ENCODE measurements around the gene OPN1MW3.

The OPN1MW3 gene

DNA sequence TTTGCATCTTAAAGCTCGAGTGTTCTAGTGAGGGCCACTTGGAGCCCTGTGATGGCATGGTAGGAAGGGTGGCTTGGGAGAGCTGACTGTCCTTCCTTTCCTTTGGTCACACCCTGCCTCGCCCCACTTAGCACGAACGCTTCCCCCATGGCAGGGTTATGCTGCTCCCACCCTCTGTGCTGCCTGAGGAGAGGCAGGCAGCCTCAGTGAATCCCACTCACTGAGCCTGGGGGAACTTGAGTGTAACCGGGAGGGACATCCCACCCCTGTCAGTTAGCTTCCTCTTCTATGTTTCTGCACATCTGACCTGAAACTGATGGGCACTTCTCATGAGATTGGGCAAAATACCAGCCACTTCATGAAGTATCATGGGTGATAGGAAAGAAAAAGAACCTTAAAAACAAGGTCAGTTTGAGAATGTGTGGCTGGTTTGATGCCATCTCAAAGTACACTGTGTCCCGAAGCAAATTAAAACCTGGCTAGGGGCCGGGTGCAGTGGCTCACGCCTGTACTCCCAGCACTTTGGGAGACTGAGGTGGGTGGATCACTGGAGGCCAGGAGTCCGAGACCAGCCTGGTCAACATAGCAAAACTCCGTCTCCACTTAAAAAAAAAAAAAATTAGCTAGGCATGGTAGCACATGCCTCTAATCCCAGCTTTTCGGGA is 48.3 kb downstream of the OPN1MW3 start:
- H3K27ac ChIP-seq, result no peak overlapping the region
- TF ChIP-seq, protein P1, sequence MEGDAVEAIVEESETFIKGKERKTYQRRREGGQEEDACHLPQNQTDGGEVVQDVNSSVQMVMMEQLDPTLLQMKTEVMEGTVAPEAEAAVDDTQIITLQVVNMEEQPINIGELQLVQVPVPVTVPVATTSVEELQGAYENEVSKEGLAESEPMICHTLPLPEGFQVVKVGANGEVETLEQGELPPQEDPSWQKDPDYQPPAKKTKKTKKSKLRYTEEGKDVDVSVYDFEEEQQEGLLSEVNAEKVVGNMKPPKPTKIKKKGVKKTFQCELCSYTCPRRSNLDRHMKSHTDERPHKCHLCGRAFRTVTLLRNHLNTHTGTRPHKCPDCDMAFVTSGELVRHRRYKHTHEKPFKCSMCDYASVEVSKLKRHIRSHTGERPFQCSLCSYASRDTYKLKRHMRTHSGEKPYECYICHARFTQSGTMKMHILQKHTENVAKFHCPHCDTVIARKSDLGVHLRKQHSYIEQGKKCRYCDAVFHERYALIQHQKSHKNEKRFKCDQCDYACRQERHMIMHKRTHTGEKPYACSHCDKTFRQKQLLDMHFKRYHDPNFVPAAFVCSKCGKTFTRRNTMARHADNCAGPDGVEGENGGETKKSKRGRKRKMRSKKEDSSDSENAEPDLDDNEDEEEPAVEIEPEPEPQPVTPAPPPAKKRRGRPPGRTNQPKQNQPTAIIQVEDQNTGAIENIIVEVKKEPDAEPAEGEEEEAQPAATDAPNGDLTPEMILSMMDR (conservative IDR thresholded peaks at IDR 0.05), result no peak

DNA sequence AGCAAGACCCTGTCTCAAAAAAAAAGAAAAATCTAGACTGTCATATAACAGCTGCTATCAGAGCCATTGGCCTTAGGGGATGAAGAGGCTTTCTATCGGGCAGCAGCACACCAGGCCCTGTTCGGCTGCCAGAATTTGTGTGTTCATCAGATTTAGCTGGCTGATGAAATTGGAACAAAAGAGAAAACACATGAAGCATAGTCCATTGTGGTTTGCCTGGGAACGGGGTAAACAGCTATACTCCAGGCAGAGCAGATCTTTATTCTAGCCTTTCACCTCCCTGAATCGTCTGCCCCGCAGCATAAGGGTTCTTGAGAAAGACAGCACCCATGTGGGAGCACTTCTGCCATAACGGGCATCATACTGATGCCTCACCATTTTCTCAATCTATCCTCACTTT is 49.8 kb downstream of the OPN1MW3 start:
- H3K27ac ChIP-seq, result no peak overlapping the region
- TF ChIP-seq, protein P1 (conservative IDR thresholded peaks at IDR 0.05), result no peak

DNA sequence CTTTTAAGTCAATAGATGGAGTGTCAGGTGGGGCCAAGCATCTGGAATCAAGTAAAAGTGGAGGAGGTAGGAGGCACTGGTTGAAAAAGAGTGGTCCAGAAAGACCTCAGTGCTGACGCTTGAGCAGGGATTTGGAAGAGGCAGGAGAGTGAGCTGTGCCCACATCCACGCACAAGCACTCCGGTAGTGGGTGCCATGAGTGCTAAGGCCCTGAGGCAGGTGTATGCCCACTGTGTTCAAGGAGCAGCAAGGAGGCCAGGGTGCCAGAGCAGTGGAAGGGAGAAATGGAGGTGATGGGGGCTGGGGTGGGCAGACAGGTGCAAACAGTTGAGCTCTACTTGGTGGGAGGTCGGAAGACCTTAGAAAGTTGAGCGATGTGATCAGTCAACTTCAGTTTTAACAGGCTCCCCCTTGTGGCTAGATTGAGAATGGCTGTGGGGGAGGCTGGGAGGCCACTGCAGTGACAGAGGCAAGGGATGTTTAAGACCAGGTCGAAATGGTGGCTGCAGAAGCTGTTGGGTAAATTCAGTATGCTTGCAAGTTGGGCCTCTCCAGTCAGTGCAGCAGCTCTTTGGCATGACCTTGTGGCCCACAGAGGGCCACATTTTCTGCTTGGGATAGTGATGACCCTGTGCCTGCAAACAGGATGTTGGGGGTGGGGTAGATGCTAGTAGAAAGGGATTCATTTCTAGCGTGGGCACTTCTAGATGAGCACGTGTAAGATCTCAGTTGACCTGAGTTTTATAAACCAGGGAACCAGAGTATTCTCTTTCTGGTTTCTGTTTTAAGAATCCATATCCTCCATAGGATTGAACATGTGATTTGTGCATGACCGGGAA is 50.9 kb downstream of the OPN1MW3 start:
- TF ChIP-seq, protein P1 (conservative IDR thresholded peaks at IDR 0.05), result peak; percentile 66
- H3K27ac ChIP-seq, result no peak overlapping the region

DNA sequence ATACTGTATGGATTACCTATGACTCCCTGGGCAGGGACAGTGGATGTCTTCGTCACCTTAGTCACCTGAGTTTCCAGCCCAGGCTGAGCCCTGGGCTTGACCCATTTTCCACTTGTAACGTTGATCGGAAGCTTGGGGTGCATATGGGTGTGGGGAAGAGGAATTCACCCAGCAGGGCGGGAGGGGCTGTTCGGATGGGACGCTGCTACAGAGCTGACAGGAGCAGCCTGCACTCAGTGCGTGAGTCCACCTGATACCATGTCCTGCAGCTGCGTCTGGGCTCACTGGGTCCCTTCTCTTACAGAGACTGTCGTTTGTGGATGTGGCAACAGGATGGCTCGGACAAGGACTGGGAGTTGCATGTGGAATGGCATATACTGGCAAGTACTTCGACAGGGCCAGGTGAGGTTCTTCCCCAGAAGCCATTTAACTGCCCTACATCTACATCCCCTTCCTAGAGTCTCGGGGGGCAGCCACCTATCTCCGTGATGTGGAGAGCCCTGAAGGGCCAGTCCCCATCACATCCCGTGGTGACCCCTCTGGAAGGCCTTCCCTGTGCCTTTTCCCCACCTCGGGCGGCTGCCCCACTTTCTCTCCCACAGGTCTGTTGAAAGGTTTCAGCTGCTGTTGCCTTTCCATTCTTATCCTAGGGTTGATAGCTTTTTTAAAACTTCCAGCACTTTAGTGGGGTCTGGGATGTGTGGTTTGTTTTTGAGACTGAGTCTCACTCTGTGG is 51.8 kb downstream of the OPN1MW3 start:
- TF ChIP-seq, protein P1 (conservative IDR thresholded peaks at IDR 0.05), result no peak
- no peak overlapping the region for H3K27ac ChIP-seq

DNA sequence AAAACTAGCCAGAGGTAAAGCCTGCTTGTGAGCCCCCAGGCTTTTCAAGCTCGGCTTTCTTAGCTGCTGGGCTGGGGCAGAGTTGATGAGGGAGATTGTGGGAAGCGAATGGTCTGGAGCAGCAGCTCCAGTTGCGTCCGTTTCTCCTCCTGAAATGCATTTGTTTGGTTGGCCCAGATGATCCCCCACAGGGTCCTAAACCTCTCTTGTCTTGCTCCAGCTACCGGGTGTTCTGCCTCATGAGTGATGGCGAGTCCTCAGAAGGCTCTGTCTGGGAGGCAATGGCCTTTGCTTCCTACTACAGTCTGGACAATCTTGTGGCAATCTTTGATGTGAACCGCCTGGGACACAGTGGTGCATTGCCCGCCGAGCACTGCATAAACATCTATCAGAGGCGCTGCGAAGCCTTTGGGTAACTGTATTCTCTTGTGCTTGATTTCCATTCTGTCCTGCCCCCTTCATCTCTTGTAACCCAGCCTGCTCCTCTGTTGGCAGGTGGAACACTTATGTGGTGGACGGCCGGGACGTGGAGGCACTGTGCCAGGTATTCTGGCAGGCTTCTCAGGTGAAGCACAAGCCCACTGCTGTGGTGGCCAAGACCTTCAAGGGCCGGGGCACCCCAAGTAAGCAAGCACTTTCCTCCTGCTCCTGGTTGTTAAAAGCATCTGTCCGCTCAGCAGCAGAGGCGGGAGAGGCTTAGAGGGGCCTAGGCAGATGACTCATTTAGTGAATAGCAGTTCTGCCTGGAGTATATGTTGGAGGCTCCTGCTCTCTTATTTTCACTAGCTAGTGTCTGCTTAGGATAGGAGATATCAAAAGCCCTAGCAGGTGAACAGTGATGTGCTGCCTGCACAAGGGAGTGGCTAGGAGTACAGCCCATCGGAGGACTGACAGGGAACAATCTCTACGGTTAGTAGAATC is 53.5 kb downstream of the OPN1MW3 start:
- H3K27ac ChIP-seq, result no peak overlapping the region
- TF ChIP-seq, protein P1 (conservative IDR thresholded peaks at IDR 0.05), result no peak

DNA sequence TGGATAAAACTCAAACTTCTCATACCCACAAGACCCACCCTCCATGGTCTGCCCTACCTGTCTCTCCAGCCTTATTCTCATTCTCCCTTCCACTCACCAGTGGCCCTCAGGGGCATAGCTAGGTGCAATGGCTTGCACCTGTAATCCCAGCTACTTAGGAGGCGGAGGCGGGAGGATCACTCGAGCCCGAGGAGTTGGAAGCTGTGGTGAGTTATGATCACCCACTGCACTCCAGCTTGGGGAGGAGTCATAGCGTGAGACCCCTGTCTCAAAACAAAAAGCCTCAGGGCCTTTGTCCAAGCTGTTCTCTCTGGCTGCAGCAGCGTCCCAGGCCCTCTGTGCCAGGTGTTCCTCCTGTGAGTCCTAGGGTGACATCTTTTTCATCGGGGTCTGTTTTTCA is 54.7 kb downstream of the OPN1MW3 start:
- no peak overlapping the region for H3K27ac ChIP-seq
- TF ChIP-seq, protein P1 (conservative IDR thresholded peaks at IDR 0.05), result no peak

All from VCaP (cell line).